ENCODE results near the gene BTAF1.

BTAF1 gene

GRCh38 chr10:92052088-92052487 is 128.5 kb downstream of the BTAF1 start:
- no peak for DNase-seq (ENCODE audit: low read depth in 2 of 2)

GRCh38 chr10:92052741-92053140 is 129.2 kb downstream of the BTAF1 start:
- DNase-seq (ENCODE audit: low read depth in 2 of 2) = no peak

GRCh38 chr10:92054807-92055206 is 131.2 kb downstream of the BTAF1 start:
- no peak for DNase-seq (ENCODE audit: low read depth in 2 of 2)

GRCh38 chr10:92062273-92062672 is 138.7 kb downstream of the BTAF1 start:
- DNase-seq (ENCODE audit: low read depth in 2 of 2) = no peak

- DNase-seq (ENCODE audit: low read depth in 2 of 2) = no peak
These were observed 140.9 kb downstream of the BTAF1 start for GRCh38 chr10:92064506-92064905.

- no peak for DNase-seq (ENCODE audit: low read depth in 2 of 2)
These were observed 142.8 kb downstream of the BTAF1 start for GRCh38 chr10:92066386-92066785.

- DNase-seq (ENCODE audit: low read depth in 2 of 2) = no peak
These were observed 145.3 kb downstream of the BTAF1 start for GRCh38 chr10:92068900-92069299.

- no peak for DNase-seq (ENCODE audit: low read depth in 2 of 2)
These were observed 150.7 kb downstream of the BTAF1 start for GRCh38 chr10:92074126-92074887.

- no peak for DNase-seq (ENCODE audit: low read depth in 2 of 2)
These were observed 152.3 kb downstream of the BTAF1 start for GRCh38 chr10:92075829-92076228.

GRCh38 chr10:92076722-92077121 is 153.2 kb downstream of the BTAF1 start:
- no peak for DNase-seq (ENCODE audit: low read depth in 2 of 2)

GRCh38 chr10:92079003-92079402 is 155.4 kb downstream of the BTAF1 start:
- DNase-seq (ENCODE audit: low read depth in 2 of 2) = no peak

All from stimulated activated CD8-positive, alpha-beta memory T cell treated with anti-CD3 and anti-CD28 coated beads, Interleukin-2, amount 100 ng/mL, for 1 hour (primary cell).